GM20431 (cell line): ENCODE results near the gene BDH2.

Experiments
- in situ Hi-C: fragments of 300-500 bp; cut with MseI, MboI; formaldehyde crosslinking; loops from one replicate; pipeline ENCODE4 v1.15.0; 2020; ENCODE audit warnings: low sequenced_read_pairs; ENCODE audit not compliant: unreplicated experiment

The BDH2 gene

DNA sequence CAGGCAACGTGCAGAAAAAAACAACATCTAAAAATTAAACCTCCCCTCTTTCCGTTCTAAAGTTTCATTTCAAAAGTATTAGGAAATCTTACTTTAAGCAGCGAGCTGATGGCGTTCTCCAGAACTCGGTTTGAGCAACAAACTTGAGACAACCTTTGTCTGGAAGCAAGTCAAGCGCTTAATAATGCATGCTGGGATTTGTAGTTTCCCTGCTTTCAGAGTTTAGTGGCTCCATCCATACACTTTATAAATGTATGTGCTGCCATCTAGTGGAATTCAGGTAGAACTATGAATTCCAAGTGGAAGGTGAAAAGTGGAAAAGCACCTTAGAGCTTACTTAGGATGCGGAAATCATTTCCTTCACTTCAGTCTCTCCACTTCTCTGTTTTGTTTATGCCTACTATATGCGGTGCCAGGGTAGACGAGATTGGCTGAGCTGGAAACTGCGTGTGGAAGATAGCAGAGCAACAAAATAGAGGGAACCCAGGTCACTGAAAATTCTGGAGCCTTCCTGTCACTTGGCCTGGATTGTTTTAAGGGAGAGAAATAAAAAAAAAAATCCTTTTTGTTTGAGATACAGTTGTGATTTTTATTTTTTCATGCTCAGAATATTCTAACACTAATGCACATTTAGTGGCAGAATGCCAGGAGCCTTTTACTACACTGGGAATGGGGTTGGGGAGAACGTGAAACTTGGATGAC is at the start of gene BDH2:
BDH2 (minus strand) TSS at position 144 of the 702 bp plus-strand sequence. CDS start 3,580 bp downstream, outside the sequence.
- in situ Hi-C loops: no loop called here

- in situ Hi-C loops: no loop called here
Observed at GRCh38 chr4:103144926-103145325, 45.3 kb upstream of the BDH2 start.

- in situ Hi-C loops: no loop called here
Observed at GRCh38 chr4:103137446-103137827, 37.8 kb upstream of the BDH2 start.

GRCh38 chr4:103136671-103137445 is 37.2 kb upstream of the BDH2 start:
- in situ Hi-C loops: no loop called here

DNA sequence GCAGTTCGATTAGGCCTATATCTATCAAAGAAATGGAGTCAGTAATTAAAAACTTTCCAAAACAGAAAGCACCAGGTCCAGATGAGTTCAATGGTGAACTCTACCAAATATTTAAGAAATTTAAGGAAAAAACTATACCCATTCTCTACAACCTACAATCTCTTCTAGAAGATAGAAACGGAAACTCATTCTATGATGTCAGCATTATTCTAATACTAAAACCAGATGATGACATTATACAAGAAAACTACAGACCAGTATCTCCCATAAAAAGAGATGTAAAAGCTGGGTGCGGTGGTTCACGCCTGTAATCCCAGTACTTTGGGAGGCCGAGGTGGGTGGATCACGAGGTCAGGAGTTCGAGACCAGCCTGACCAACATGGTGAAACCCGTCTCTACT is 29.5 kb upstream of the BDH2 start:
- in situ Hi-C loops: no loop called here

- in situ Hi-C loops: no loop called here
Observed at GRCh38 chr4:103126126-103126525, 26.5 kb upstream of the BDH2 start.

DNA sequence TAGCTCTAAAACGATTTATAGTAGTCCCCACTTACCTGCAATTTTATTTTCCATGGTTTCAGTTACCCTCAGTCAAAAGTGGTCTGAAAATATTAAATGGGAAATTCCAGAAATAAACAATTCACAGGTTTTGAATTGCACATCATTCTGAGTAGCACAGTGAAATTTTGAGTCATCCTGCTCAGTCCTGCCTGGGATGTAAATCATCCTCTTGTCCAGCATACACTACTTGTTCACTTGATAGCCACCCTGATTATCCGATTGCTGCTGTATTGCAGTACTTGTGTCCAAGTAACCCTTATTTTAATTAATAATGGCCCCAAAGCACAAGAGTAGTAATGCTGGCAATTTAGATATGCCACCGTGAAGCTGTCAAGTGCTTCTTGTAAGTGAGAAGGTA is 23.5 kb upstream of the BDH2 start:
- in situ Hi-C loops: no loop called here

DNA sequence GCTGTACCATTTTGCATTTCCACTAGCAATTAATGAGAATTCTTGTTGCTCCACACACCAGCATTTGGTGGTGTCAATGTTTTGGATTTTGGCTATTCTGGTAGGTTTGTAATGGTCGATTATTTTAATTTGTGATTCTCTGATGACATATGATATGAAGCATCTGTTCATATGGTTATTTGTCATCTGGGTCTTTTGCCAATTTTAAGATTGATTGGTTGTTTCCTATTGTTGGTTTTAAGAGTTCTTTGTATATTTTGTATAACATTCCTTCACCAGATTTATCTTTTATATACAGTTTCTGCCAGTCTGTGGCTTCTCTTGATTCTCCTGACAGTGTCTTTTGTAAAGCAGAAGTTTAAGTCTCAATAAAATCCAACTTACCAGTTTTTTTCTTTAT is 18.5 kb upstream of the BDH2 start:
- in situ Hi-C loops: no loop called here

GRCh38 chr4:103111598-103111997 is 12.0 kb upstream of the BDH2 start:
- in situ Hi-C loops: no loop called here

DNA sequence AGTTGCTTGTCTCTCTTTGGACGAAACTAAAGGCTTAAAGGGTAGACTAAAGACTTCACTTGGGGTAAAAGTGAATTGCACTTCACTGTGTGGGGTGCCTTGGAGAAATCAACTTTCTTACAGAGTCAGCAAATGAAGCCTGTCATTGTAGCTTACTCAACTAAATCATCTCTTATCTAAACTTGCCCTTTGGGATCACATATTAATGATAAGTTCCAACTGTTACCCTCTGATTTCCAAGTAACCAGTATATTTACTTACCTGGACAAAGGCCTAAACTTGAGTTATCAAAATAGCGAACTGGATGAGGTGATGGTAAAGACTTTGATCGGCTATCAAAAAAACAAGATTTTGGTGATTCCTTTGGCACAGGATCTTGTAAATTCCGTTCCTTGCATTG is 8.9 kb upstream of the BDH2 start:
- in situ Hi-C loops: no loop called here

GRCh38 chr4:103105558-103106356 is 6.1 kb upstream of the BDH2 start:
- in situ Hi-C loops: no loop called here

GRCh38 chr4:103104886-103105285 is 5.3 kb upstream of the BDH2 start:
- in situ Hi-C loops: no loop called here

DNA sequence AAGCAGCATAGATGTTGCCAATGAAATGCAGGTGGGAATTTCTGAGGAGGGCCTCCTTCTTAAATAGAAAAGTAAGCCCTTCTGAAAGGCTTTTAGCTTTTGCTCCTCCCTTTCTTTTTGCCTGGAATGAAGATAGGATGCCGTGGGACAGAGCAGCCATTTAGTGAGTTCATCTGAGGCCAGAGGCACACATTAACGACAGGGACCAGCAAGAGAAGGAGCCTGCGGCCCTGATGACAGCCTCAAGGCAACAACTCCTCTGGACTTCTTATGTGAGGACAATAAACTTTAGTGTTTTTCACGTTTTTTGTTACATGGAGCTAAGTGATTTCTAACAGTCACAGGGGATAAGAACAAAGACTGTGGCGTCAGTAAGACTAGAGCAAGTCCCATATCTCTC is 1.1 kb upstream of the BDH2 start:
- in situ Hi-C loops: no loop called here

- in situ Hi-C loops: no loop called here
Observed at GRCh38 chr4:103098756-103099440, 736 bp downstream of the BDH2 start.

- in situ Hi-C loops: no loop called here
Observed at GRCh38 chr4:103098341-103098740, 1.3 kb downstream of the BDH2 start.

- in situ Hi-C loops: no loop called here
Observed at GRCh38 chr4:103097112-103097511, 2.5 kb downstream of the BDH2 start.

GRCh38 chr4:103095080-103095479 is 4.6 kb downstream of the BDH2 start:
- in situ Hi-C loops: no loop called here

- in situ Hi-C loops: no loop called here
Observed at GRCh38 chr4:103092245-103092644, 7.4 kb downstream of the BDH2 start.

- in situ Hi-C loops: no loop called here
Observed at GRCh38 chr4:103091601-103092223, 7.9 kb downstream of the BDH2 start.

GRCh38 chr4:103089481-103089880 is 10.2 kb downstream of the BDH2 start:
- in situ Hi-C loops: no loop called here
